Measurements from ENCODE around the gene ANKRD13C. TPM values are rescaled to one million over a fixed set of nuclear protein-coding genes. Genes with fewer than 3 reads are reported as not detected.

Gene ANKRD13C
- total RNA-seq, 3 donors from 2014 or later, result 20.8 to 29.9 (median 28.5) TPM

GRCh38 chr1:70315782-70316181 is 38.7 kb downstream of the ANKRD13C start:
- TF ChIP-seq POLR2A (IDR thresholded peaks at IDR 0.05), result no peak
- intact Hi-C loops (cut with DNase I; ENCODE audit: low total_unique reads), result no loop called here
- no peaks in the 10 kb centered on the region for H3K9me3 ChIP-seq
- no peaks in the 10 kb centered on the region for H3K27me3 ChIP-seq
- H3K4me3 ChIP-seq, result no peak overlapping the region
- no peaks in the 10 kb centered on the region for H3K4me1 ChIP-seq
- no peak for DNase-seq (ENCODE audit: low spot score in 2 of 2)
- no peak overlapping the region for H3K27ac ChIP-seq
- no peaks in the 10 kb centered on the region for H3K36me3 ChIP-seq

- Histone ChIP-seq H3K27me3 (no peaks in the 10 kb centered on the region), H3K4me3 (no peak overlapping the region), H3K4me1 (no peaks in the 10 kb centered on the region), H3K36me3 (no peaks in the 10 kb centered on the region), H3K27ac (no peak overlapping the region), H3K9me3 (no peaks in the 10 kb centered on the region)
- no peak for TF ChIP-seq POLR2AphosphoS5 (IDR thresholded peaks at IDR 0.05)
- TF ChIP-seq CTCF (IDR thresholded peaks at IDR 0.05), result no peak
- TF ChIP-seq POLR2A (IDR thresholded peaks at IDR 0.05), result no peak
- intact Hi-C loops (cut with DNase I; ENCODE audit: low total_unique reads), result no loop called here
- no peak for DNase-seq (ENCODE audit: low spot score in 2 of 2)
These were observed 39.7 kb downstream of the ANKRD13C start for GRCh38 chr1:70314706-70315304.

- intact Hi-C loops (cut with DNase I; ENCODE audit: low total_unique reads), result no loop called here
- Histone ChIP-seq H3K4me3 (no peak overlapping the region), H3K36me3 (no peaks in the 10 kb centered on the region), H3K9me3 (no peaks in the 10 kb centered on the region), H3K27ac (no peak overlapping the region), H3K4me1 (no peaks in the 10 kb centered on the region), H3K27me3 (no peaks in the 10 kb centered on the region)
- TF ChIP-seq CTCF (IDR thresholded peaks at IDR 0.05), result no peak
- no peak for TF ChIP-seq POLR2A (IDR thresholded peaks at IDR 0.05)
- no peak for TF ChIP-seq POLR2AphosphoS5 (IDR thresholded peaks at IDR 0.05)
- DNase-seq (ENCODE audit: low spot score in 2 of 2), result no peak
These were observed 43.2 kb downstream of the ANKRD13C start for GRCh38 chr1:70311369-70311768.

GRCh38 chr1:70299472-70299871 is 55.0 kb downstream of the ANKRD13C start:
- no peaks in the 10 kb centered on the region for H3K36me3 ChIP-seq
- DNase-seq (ENCODE audit: low spot score in 2 of 2), result no peak
- TF ChIP-seq POLR2AphosphoS5 (IDR thresholded peaks at IDR 0.05) (no peak), POLR2A (IDR thresholded peaks at IDR 0.05) (no peak), CTCF (IDR thresholded peaks at IDR 0.05) (no peak)
- H3K4me3 ChIP-seq, result no peak overlapping the region
- H3K9me3 ChIP-seq, result no peaks in the 10 kb centered on the region
- H3K4me1 ChIP-seq, result no peaks in the 10 kb centered on the region
- intact Hi-C loops (cut with DNase I; ENCODE audit: low total_unique reads), result no loop called here
- H3K27me3 ChIP-seq, result no peaks in the 10 kb centered on the region
- H3K27ac ChIP-seq, result no peak overlapping the region

- Histone ChIP-seq H3K4me1 (no peaks in the 10 kb centered on the region), H3K4me3 (no peak overlapping the region), H3K27me3 (no peaks in the 10 kb centered on the region), H3K27ac (no peak overlapping the region), H3K9me3 (no peaks in the 10 kb centered on the region), H3K36me3 (no peaks in the 10 kb centered on the region)
- intact Hi-C loops (cut with DNase I; ENCODE audit: low total_unique reads), result no loop called here
- no peak for DNase-seq (ENCODE audit: low spot score in 2 of 2)
- TF ChIP-seq POLR2A (IDR thresholded peaks at IDR 0.05) (no peak), POLR2AphosphoS5 (IDR thresholded peaks at IDR 0.05) (no peak), CTCF (IDR thresholded peaks at IDR 0.05) (no peak)
These were observed 58.8 kb downstream of the ANKRD13C start for GRCh38 chr1:70295749-70296148.
